NCI-H1105 (cell line): Measurements from ENCODE around the gene COL27A1.
"Not testable (repeated sequence)": the region's sequence is repeated elsewhere in the genome, so short reads cannot be mapped to it uniquely, and the experiment has no call there.

Source experiments
- DNase-seq: peaks from one replicate; lab custom pipeline; 2025; lab: John Stamatoyannopoulos, UW

COL27A1 gene

GRCh38 chr9:114184071-114184470 is 28.7 kb downstream of the COL27A1 start:
- DNase-seq: no peak

- DNase-seq: no peak
Observed at GRCh38 chr9:114184866-114185265, 29.5 kb downstream of the COL27A1 start.

- DNase-seq: no peak
Observed at GRCh38 chr9:114185570-114186490, 30.5 kb downstream of the COL27A1 start.

GRCh38 chr9:114186605-114187289 is 31.4 kb downstream of the COL27A1 start:
- no peak for DNase-seq

GRCh38 chr9:114187827-114188226 is 32.5 kb downstream of the COL27A1 start:
- DNase-seq: no peak

- no peak for DNase-seq
Observed at GRCh38 chr9:114189823-114190562, 34.7 kb downstream of the COL27A1 start.

- DNase-seq: no peak
Observed at GRCh38 chr9:114190563-114190905, 35.2 kb downstream of the COL27A1 start.

GRCh38 chr9:114191402-114191801 is 36.1 kb downstream of the COL27A1 start:
- not testable (repeated sequence) for DNase-seq

GRCh38 chr9:114192539-114192938 is 37.2 kb downstream of the COL27A1 start:
- no peak for DNase-seq

- no peak for DNase-seq
Observed at GRCh38 chr9:114193090-114193489, 37.8 kb downstream of the COL27A1 start.

GRCh38 chr9:114196117-114196516 is 40.8 kb downstream of the COL27A1 start:
- no peak for DNase-seq

- DNase-seq: no peak
Observed at GRCh38 chr9:114196979-114197622, 41.8 kb downstream of the COL27A1 start.

GRCh38 chr9:114198249-114199040 is 43.1 kb downstream of the COL27A1 start:
- no peak for DNase-seq

GRCh38 chr9:114200721-114201300 is 45.5 kb downstream of the COL27A1 start:
- DNase-seq: no peak

- DNase-seq: no peak
Observed at GRCh38 chr9:114202396-114202795, 47.1 kb downstream of the COL27A1 start.

- DNase-seq: no peak
Observed at GRCh38 chr9:114202849-114203248, 47.5 kb downstream of the COL27A1 start.

GRCh38 chr9:114203410-114204140 is 48.2 kb downstream of the COL27A1 start:
- DNase-seq: no peak

- no peak for DNase-seq
Observed at GRCh38 chr9:114204265-114204664, 48.9 kb downstream of the COL27A1 start.

- no peak for DNase-seq
Observed at GRCh38 chr9:114205171-114206015, 50.1 kb downstream of the COL27A1 start.
